NT2/D1 (cell line): ENCODE data around the gene SETDB2.
A peak's percentile ranks its signal among the peaks of the same experiment; 100 is the strongest.

Experiments
- SUZ12 ChIP-seq: IDR thresholded peaks from 2 replicates; pipeline ENCODE4 v1.6.1; 2011; ENCODE audit not compliant: insufficient read length, insufficient read depth; ENCODE audit errors: extremely low read depth
- YY1 ChIP-seq: IDR thresholded peaks from 2 replicates; pipeline ENCODE4 v1.6.1; 2011; ENCODE audit not compliant: insufficient read length, insufficient read depth

DNA sequence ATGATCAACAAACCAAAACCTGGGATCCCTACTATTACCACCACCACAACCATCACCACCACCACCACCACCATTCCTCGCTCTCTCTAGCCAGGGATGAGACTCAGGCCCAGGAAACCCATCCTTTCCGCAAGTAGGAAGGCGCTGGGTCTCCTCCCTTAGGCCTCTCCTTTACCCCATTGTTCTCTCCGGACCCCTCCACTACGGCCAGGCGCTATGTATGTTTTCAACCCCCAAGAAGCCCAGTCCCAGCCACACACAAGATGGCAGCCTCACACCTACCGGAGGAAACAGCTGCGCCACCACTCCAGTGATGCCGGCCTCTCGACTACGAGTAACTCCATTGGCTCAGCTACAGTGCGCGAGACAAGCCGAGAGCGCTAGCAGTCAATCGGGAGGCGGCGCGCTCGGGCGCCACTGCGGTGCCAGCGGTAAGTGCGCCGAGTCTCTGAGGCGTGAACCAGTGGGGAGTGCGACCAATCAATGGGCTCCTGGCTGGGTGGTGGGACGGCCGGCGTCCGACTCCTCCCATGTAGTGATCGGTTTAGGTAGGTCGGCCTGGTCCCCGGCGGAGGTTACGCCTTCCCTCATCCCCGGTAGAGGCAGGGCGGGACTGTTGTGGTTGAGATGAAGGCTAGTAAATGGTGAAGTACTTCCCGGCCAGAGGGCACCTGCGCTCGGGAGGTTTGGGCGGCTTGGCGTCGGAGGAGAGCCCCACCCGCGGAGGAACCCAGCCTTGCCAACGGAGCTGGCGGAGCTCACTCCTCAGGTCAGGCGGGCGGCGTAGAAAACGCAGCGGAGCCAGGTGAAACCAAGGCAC, at the start of gene SETDB2, which contains the start of gene CAB39L:
- TF ChIP-seq YY1 (peak; percentile 81), SUZ12 (no peak)
